ENCODE measurements around the gene DIPK1B.

DIPK1B gene

GRCh38 chr9:136721339-136722092, 9.1 kb downstream of the DIPK1B start:
- FAIRE-seq = no peak

GRCh38 chr9:136722093-136722968, 10.0 kb downstream of the DIPK1B start:
- FAIRE-seq = no peak

GRCh38 chr9:136722969-136723356, 10.6 kb downstream of the DIPK1B start:
- FAIRE-seq = no peak

DNA sequence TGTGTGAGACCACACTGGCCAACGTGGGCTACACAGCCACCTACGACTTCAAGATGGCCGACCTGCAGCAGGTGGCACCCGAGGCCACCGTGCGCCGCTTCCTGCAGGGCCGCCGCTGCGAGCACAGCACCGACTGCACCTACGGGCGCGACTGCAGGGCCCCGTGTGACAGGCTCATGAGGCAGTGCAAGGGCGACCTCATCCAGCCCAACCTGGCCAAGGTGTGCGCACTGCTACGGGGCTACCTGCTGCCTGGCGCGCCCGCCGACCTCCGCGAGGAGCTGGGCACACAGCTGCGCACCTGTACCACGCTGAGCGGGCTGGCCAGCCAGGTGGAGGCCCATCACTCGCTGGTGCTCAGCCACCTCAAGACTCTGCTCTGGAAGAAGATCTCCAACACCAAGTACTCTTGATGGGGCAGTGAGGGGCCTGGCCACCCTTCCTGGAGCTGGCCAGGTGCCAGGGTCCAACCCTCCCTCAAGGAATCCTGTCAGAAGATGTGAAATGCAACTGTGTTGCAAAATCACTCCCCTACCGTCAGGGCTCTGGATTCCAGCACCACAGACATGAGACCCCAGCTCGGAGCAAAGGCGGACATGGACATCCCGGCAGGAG, 11.1 kb downstream of the DIPK1B start:
- no peak for FAIRE-seq

DNA sequence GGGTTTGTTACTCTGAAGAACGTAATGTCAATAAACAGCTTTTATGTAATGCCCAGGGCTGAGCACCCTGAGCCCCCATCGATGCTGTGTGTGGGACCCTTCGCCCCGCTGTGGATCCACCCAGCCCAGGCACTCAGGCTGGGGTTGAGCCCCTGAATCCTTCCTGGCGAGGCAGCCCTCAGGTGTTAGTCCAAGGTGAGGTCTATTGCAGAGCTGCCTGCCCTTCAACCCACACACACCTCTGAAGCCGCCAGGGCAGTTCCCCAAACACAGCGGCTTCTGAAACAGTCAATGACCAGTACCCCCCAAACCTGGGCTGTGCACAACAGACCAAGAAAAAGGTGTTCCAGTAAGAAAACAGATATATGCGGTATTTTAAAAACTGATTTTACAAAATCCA, 11.6 kb downstream of the DIPK1B start:
- FAIRE-seq = no peak

DNA sequence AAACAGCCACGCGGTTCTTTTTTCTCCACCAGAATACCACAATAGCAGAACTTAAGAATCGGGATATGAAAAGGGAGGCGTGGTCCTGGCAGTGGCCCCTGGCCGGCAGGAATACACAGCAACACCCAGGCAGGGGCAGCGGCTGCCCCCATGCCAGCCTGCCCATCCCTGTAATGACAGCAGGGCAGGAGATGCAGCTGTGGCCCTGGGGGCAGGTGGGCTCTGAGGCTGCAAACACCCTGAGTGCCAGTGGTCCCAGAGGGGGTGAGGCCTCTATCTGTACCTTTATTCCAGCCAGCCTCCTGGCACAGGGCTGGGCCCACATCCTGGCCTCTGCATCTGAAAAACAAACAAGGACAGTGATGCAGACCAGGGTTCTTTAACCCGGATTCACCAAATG, 12.4 kb downstream of the DIPK1B start:
- FAIRE-seq = no peak

GRCh38 chr9:136725612-136726011, 13.2 kb downstream of the DIPK1B start:
- no peak for FAIRE-seq

DNA sequence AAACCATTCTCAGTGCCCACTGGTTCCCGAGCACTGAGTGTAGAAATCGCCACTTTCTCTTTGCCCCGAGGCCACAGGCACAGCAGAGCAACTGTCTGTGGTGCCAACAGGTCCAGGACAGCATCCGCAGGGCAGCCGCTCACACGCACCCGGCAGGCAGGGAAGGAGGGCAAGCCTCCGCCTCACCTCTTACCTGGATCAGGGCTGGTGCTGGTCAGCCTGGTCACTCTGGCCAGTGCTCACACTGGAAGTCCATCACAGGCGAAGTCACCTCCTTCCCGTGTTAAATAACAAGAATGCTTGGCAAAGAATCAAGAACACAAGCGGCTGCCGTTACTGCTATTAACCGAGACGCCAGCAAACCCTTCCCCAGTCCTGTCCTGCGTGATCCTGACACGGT, 13.7 kb downstream of the DIPK1B start:
- FAIRE-seq = no peak

DNA sequence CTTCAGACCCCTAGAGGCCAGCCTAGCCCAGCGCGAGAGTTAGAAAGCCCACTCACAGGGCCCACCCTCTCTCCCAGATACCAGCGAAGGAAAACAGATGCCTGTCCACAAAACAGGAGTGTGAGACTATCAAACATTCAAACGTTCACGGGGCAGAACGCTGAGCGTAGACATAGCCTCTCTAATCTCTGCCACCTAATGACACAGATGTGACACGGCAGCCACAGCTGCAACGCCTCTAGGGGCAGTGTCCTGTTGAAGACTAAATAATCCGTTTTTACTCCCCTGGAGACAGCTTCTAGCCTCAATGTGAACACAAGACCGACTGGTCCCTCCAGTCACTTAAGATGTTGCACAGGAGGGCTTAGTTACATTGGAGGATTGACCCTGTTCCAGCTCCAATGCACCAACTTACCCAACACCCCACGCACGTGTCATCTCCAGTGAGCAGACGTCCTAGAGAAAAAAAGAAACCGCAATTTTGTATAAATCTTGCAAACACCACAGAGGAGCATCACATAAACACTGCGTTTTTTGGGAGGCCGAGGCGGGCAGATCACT, 14.3 kb downstream of the DIPK1B start:
- no peak for FAIRE-seq

GRCh38 chr9:136728080-136728547, 15.7 kb downstream of the DIPK1B start:
- no peak for FAIRE-seq

DNA sequence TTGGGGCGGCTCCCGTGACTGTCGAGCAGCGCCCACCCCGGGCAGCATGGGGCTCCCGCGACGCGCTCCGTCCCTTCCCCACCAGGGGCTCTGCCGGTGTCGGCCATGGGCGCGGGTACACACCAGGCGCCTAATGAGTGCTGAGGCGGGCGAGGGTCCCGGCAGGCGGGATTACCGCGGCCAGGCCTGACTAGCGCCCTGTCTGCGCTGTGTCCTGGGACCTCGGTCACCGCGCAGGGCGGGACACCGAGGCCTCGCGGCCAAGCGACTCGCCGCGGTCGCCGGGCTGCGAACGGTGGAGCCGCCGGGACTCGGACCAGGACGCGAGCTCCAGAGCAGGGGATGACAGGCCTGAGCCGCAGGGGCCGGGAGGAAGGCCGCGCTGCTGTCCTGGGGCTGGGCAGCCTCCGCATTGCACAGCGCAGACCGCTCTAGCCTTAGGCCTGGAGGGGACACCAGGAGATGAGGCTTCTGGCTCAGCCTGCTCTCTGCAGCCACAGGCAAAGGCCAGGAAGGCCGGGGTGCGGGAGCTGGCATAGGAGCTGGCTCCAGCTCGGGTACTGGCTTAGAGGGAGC, 16.3 kb downstream of the DIPK1B start:
- FAIRE-seq = no peak

DNA sequence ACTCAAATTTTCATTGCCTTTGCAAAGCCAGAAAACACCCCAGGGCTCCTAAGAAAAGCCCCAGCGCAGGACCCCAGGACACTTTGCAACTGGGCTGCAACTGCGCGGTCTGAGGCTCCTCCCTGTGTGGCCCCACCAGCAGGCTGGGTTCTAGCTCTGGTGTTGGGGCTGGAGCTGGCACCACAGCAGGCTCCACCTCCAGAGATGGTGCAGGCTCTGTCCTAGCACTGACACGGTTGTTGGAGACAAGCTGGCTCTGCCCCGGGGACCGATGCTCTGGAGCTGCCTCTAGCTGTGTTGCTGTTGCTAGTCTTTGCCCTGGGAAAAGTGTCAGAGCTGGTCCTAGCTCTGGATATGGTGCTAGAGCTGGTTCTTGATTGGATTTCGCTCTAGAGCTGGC, 16.8 kb downstream of the DIPK1B start:
- FAIRE-seq = no peak

DNA sequence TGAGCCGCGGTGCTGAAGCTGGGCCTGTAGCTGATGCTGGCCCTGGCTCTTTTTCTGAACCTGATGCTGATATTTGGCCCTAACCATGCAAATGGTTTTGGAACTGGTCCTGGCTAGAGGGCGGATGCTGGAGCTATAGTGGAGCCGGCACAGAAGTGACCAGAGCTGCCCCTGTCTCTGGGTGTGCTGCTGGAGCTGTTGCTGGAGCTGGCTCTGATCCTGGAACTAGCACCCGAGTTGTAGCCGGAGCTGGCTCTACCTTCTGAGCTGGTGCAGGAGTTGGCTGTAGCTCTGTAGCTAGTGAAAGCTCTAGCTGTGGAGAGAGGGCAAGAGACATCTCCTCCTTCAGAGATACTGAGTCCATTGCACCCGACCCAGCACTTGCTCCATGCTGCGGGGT, 17.6 kb downstream of the DIPK1B start:
- FAIRE-seq = no peak

DNA sequence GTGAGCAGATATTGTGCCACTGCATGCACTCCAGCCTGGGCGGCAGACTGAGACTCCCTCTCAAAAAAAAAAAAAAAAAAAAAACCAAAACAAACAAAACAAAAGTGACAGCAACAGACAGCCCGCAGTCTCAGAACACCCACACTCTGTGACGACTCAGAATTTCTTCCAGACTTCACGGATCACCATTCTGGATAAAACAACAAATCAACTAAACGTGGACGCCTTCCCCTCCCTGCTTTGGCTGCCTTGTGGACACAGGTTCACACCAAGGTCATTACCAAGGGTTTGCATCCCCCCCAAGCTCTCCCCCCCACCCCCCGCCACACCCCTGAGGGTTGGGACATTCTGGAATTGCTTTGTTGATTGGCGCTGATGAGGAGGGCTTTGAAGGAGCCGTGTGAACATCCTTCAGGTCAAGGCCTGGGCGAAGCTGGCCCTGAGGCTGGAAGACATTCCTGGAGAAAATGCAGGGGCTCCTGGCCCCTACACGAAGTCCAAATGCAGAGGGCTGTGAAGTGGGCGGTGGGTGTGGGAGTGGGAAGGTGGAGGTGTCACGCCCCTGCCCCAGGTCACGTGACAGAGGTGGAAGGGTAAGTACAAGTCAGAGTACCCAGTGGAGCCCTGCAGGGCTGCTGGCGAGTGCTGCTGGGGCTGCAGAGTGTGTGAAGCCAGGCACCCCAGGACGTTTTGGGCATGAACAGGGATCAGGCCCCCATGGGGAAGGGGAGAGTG, 20.2 kb downstream of the DIPK1B start:
- no peak for FAIRE-seq

DNA sequence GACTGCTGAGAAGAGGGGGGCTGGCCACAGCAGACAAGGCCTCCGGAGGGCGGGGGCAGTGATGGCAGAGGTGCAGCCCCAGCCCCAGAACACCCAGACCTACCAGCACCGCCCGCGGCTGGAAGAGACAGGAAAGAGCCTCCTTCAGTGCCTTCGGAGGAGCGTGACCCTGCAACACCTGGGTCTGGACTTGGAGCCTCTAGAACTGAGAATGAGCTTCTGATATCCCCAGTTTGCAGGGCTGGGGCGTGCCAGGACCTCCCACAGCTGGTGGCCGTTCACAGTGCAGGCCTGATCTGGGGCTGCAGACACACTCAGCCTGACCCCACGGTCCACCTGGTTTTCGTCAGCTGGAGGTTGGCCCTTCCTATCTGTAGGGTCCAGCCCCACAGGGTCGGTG, 21.2 kb downstream of the DIPK1B start:
- FAIRE-seq = no peak

- no peak for FAIRE-seq
Observed at GRCh38 chr9:136734837-136735496, 22.6 kb downstream of the DIPK1B start.

GRCh38 chr9:136735812-136736480, 23.6 kb downstream of the DIPK1B start:
- no peak for FAIRE-seq

- no peak for FAIRE-seq
Observed at GRCh38 chr9:136738960-136739359, 26.6 kb downstream of the DIPK1B start.

DNA sequence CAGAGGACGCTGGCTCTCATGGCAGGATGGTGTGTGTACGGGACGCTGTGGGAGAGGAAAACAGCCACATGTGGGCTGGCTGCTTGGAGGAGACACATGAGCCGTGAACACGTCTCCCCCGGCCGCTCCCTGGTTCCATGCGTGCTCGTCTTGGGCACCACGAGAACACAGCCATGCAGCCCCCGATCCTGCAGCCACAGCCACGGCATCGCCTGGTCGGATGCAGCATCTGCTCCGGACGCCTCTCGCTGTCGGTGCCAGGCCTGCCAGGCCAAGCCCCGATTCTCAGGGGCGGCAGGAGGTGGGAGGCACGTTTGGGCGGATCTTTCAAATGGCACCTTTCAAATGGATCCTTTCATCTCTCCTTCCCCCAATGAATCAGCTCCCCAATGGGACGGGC, 27.1 kb downstream of the DIPK1B start:
- no peak for FAIRE-seq

DNA sequence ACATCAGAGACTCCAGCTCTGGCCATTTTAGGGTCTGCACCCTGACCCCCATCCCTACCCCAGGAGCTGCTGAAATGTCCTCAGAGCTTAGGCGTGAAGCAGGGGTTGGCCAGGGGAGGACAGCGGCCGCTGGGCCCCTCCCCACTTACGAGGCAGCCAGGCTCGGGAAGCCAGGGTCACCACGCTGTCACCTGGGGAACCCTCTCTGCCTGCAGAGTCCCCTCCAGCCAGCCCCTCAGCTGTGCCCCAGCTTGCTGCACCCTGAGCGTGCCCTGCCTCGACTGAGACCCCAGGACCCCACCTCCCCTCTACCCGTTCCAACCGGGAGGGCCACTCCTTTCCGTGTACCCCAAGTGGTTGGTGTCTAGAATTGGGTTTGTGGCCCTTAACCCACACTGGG, 27.7 kb downstream of the DIPK1B start:
- no peak for FAIRE-seq

- no peak for FAIRE-seq
Observed at GRCh38 chr9:136740491-136740890, 28.1 kb downstream of the DIPK1B start.
